Smooth muscle cell (in vitro differentiated cells): ENCODE data around the gene B4GAT1. TPM values are rescaled to one million over a fixed set of nuclear protein-coding genes. Genes with fewer than 3 reads are reported as not detected.
A peak's percentile ranks its signal among the peaks of the same experiment; 100 is the strongest.

Experiments
- DNase-seq: peaks from one replicate; lab custom pipeline; 2025; ENCODE audit not compliant: unreplicated experiment; lab: John Stamatoyannopoulos, UW
- H2AFZ ChIP-seq: fragments of 200-600 bp; sonication (generic); 2 replicates; pipeline ENCODE4 v1.6.0; 2016; ENCODE audit warnings: antibody characterized with exemption, low read depth, mild to moderate bottlenecking
- H3F3A ChIP-seq: fragments of 200-600 bp; sonication (generic); 2 replicates; pipeline ENCODE4 v1.6.0; 2017; ENCODE audit warnings: antibody characterized with exemption, low read depth
- H3K27ac ChIP-seq: fragments of 200-600 bp; sonication (generic); 2 replicates; pipeline ENCODE4 v1.5.1; 2016; ENCODE audit warnings: low read depth, mild to moderate bottlenecking
- H3K27me3 ChIP-seq: fragments of 200-600 bp; sonication (generic); 2 replicates; pipeline ENCODE4 v1.6.1; 2016; ENCODE audit warnings: low read depth, mild to moderate bottlenecking
- H3K36me3 ChIP-seq: fragments of 200-600 bp; sonication (generic); 2 replicates; pipeline ENCODE4 v1.5.1; 2016; ENCODE audit warnings: low read depth
- H3K4me1 ChIP-seq: fragments of 200-600 bp; sonication (generic); 2 replicates; pipeline ENCODE4 v1.5.1; 2016; ENCODE audit warnings: low read depth
- H3K4me2 ChIP-seq: fragments of 200-600 bp; sonication (generic); 2 replicates; pipeline ENCODE4 v1.6.0; 2016; ENCODE audit warnings: mild to moderate bottlenecking
- H3K4me3 ChIP-seq: fragments of 200-600 bp; sonication (generic); 2 replicates; pipeline ENCODE4 v1.5.1; 2016; ENCODE audit warnings: mild to moderate bottlenecking
- H3K79me2 ChIP-seq: fragments of 200-600 bp; sonication (generic); 2 replicates; pipeline ENCODE4 v1.6.0; 2016; ENCODE audit warnings: low read depth, mild to moderate bottlenecking
- H3K9ac ChIP-seq: fragments of 200-600 bp; sonication (generic); 2 replicates; pipeline ENCODE4 v1.6.0; 2016; ENCODE audit warnings: low read depth
- H3K9me3 ChIP-seq: fragments of 200-600 bp; sonication (generic); replicated peaks from 2 replicates; pipeline ENCODE4 v1.5.1; 2016; ENCODE audit warnings: low read depth
- H4K20me1 ChIP-seq: fragments of 200-600 bp; sonication (generic); 2 replicates; pipeline ENCODE4 v1.6.0; 2016; ENCODE audit warnings: low read depth
- CTCF ChIP-seq: fragments of 200-600 bp; sonication (generic); IDR thresholded peaks from 2 replicates; pipeline ENCODE4 v1.5.1; 2017; ENCODE audit warnings: borderline replicate concordance, mild to moderate bottlenecking, antibody characterized with exemption; ENCODE audit not compliant: insufficient read depth, poor library complexity, severe bottlenecking
- WGBS: methylation state at CpG from one replicate; pipeline ENCODE4 v1.1.7; 2016; ENCODE audit warnings: low lambda C conversion rate; 5-methylcytosine and 5-hydroxymethylcytosine counted together
- polyA plus RNA-seq: library from polyadenylated mRNA; unstranded; fragments of >200 nt; fragmentation: Nextera tagmentation; extraction: Ambion mirVana; gene quantifications from 2 replicates; pipeline ENCODE4 v1.2.1, GENCODE V29; 2016
- total RNA-seq: library from RNA; depleted of rRNA; stranded (reverse); fragments of >200 nt; gene quantifications from 2 replicates; pipeline ENCODE4 v1.2.3, GENCODE V29; 2014

B4GAT1 gene
- total and polyA plus RNA-seq, 2 experiments from 2014 or later: 27.1 to 35.1 TPM

GRCh38 chr11:66343176-66343575, 4.3 kb downstream of the B4GAT1 start:
- Histone ChIP-seq H3K27ac (no peak overlapping the region), H3K4me3 (no peak overlapping the region), H3K9ac (no peak overlapping the region), H3K79me2 (peaks cover 31% of the 10 kb centered on the region), H3K36me3 (no peaks in the 10 kb centered on the region), H3K9me3 (no peaks in the 10 kb centered on the region), H3K4me2 (peak overlapping the region; percentile 91), H3F3A (peaks cover 5% of the 10 kb centered on the region), H3K27me3 (no peaks in the 10 kb centered on the region), H2AFZ (no peak overlapping the region), H4K20me1 (no peaks in the 10 kb centered on the region), H3K4me1 (peaks cover 28% of the 10 kb centered on the region)
- DNase-seq: no peak
- no peak for TF ChIP-seq CTCF
- 97% methylated on average over 8 of the region's 8 CpGs for WGBS

- no peaks in the 10 kb centered on the region for H3K27me3 ChIP-seq
- H3K9me3 ChIP-seq: no peaks in the 10 kb centered on the region
- H2AFZ ChIP-seq: no peak overlapping the region
- H3K9ac ChIP-seq: no peak overlapping the region
- H3K4me3 ChIP-seq: no peak overlapping the region
- peaks cover 25% of the 10 kb centered on the region for H3K4me1 ChIP-seq
- H3K27ac ChIP-seq: no peak overlapping the region
- no peak for DNase-seq
- peaks cover 16% of the 10 kb centered on the region for H3F3A ChIP-seq
- no peak overlapping the region for H3K4me2 ChIP-seq
- WGBS: over 99% methylated on average over 21 of the region's 21 CpGs
- no peak for TF ChIP-seq CTCF
- peaks cover 29% of the 10 kb centered on the region for H3K79me2 ChIP-seq
- H4K20me1 ChIP-seq: peaks cover 4% of the 10 kb centered on the region
- no peaks in the 10 kb centered on the region for H3K36me3 ChIP-seq
Observed at GRCh38 chr11:66341502-66342126, 5.8 kb downstream of the B4GAT1 start.

GRCh38 chr11:66340596-66341501, 6.6 kb downstream of the B4GAT1 start:
- 97% methylated on average over 28 of the region's 28 CpGs for WGBS

More at GRCh38 chr11:66340596-66341501, 6.6 kb downstream of the B4GAT1 start:
- no peak overlapping the region for H2AFZ ChIP-seq
- H3K79me2 ChIP-seq: peaks cover 24% of the 10 kb centered on the region
- peaks cover 25% of the 10 kb centered on the region for H3K4me1 ChIP-seq
- H3K4me2 ChIP-seq: no peak overlapping the region
- H3K27ac ChIP-seq: no peak overlapping the region
- peaks cover 4% of the 10 kb centered on the region for H4K20me1 ChIP-seq
- no peak overlapping the region for H3K4me3 ChIP-seq
- no peaks in the 10 kb centered on the region for H3K9me3 ChIP-seq
- no peaks in the 10 kb centered on the region for H3K27me3 ChIP-seq
- peaks cover 16% of the 10 kb centered on the region for H3F3A ChIP-seq
- DNase-seq: no peak
- no peak for TF ChIP-seq CTCF
- H3K36me3 ChIP-seq: no peaks in the 10 kb centered on the region
- H3K9ac ChIP-seq: no peak overlapping the region
